ENCODE data around the gene SLC35F3. TPM values are rescaled to one million over a fixed set of nuclear protein-coding genes. Genes with fewer than 3 reads are reported as not detected.

The SLC35F3 gene
- polyA plus RNA-seq, 1 donor (not counting 4 experiments of a cell fraction or from before 2014, with no cell fraction given): 13.8 TPM

DNA sequence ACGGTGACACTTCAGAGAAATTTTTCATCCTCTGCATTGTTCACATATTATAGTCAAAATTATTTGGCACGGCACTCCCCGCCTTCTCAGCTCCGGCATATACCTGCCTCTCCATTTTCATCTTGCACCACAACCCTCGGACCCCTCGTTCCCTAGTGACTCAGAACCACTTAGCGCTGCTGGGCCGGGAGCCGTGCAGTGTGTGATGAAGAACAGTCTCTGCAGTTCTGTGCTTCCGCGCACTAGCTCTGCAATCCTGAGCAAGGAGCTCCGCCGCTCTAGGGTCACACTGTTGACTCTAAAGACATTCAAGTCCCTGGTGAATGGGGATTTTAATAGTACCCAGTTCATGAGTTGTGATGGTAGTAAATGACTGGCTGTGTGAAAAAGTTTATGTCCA, 221.2 kb downstream of the SLC35F3 start:
- no peak overlapping the region for H3K9ac ChIP-seq (ENCODE audit: control insufficient read depth, extremely low read depth, insufficient read depth, low read length)
- no peak overlapping the region for H3K4me2 ChIP-seq (ENCODE audit: control insufficient read depth, extremely low read depth, insufficient read depth, low read depth, low read length)
- DNase-seq (ENCODE audit: low read depth, low spot score) (no peak), FAIRE-seq (no peak)
- no peaks in the 10 kb centered on the region for H3K36me3 ChIP-seq (ENCODE audit: control insufficient read depth in 2 of 2, extremely low read depth in 1 of 2, insufficient read depth in 2 of 2, low read length in 2 of 2)
- no peaks in the 10 kb centered on the region for H3K9me1 ChIP-seq (ENCODE audit: control insufficient read depth, extremely low read depth, insufficient read depth, low read length)
- H3K79me2 ChIP-seq (ENCODE audit: control insufficient read depth, insufficient read depth, low read length): no peaks in the 10 kb centered on the region
- TF ChIP-seq, protein P1, sequence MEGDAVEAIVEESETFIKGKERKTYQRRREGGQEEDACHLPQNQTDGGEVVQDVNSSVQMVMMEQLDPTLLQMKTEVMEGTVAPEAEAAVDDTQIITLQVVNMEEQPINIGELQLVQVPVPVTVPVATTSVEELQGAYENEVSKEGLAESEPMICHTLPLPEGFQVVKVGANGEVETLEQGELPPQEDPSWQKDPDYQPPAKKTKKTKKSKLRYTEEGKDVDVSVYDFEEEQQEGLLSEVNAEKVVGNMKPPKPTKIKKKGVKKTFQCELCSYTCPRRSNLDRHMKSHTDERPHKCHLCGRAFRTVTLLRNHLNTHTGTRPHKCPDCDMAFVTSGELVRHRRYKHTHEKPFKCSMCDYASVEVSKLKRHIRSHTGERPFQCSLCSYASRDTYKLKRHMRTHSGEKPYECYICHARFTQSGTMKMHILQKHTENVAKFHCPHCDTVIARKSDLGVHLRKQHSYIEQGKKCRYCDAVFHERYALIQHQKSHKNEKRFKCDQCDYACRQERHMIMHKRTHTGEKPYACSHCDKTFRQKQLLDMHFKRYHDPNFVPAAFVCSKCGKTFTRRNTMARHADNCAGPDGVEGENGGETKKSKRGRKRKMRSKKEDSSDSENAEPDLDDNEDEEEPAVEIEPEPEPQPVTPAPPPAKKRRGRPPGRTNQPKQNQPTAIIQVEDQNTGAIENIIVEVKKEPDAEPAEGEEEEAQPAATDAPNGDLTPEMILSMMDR (optimal IDR thresholded peaks at IDR 0.05 in 1 of 3, IDR thresholded peaks at IDR 0.05 in 1 of 3, conservative IDR thresholded peaks at IDR 0.05 in 1 of 3; ENCODE audit: extremely low read depth in 1 of 3, insufficient read depth in 2 of 3, low read length in 3 of 3): no peak
- TF ChIP-seq EZH2 (IDR thresholded peaks at IDR 0.05; ENCODE audit: low read length): no peak
- no peak overlapping the region for H2AFZ ChIP-seq (ENCODE audit: control insufficient read depth, low read length)
- dilution Hi-C loops (cut with MboI; ENCODE audit: extremely low pct_ligation_motif_present, low sequenced_read_pairs): no loop called here
- H3K9me3 ChIP-seq (ENCODE audit: control insufficient read depth, low read depth, low read length): no peaks in the 10 kb centered on the region
- H4K20me1 ChIP-seq (ENCODE audit: control insufficient read depth, extremely low read depth, insufficient read depth, low read length): no peaks in the 10 kb centered on the region
- H3K4me1 ChIP-seq (ENCODE audit: control insufficient read depth, extremely low read depth, insufficient read depth, low read length): peaks cover 6% of the 10 kb centered on the region
- H3K27ac ChIP-seq (ENCODE audit: control insufficient read depth, insufficient read depth, low read length): no peak overlapping the region
- no peak overlapping the region for H3K4me3 ChIP-seq (ENCODE audit: control insufficient read depth in 2 of 3, extremely low read depth in 1 of 3, insufficient read depth in 2 of 3, low read depth in 1 of 3, low read length in 3 of 3)
- H3K27me3 ChIP-seq (ENCODE audit: control insufficient read depth, extremely low read depth, insufficient read depth, low read length): no peaks in the 10 kb centered on the region

DNA sequence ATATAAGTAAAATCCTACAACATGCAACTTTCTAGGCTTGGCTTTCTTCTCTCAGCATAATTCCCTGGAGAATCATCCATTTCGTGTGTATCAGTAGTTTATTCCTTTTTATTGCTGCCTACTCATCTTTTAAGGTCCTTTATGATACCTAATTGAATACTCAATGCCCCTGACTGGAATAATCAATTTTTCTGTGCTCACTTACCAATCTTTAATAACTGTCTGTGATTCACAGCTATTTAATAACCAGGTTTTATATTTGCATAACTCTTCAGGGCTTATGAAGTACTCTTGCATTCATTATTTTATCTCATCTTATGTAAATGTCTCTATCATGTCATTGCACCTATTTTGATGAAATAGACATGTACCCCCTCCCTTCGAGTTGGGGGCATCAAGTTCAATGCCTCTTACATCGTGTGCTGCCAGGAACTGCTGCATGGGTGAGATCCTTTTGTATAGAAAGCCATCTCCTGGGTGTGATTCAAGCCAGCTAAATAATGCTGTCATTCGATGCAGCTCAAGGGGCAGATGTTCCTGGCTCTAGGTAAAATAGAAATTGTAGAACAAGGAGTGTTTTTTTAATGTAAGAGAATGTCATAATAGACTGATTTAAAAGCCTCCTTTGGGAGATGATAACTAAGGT, 222.7 kb downstream of the SLC35F3 start:
- no peak overlapping the region for H3K4me3 ChIP-seq (ENCODE audit: control insufficient read depth in 2 of 3, extremely low read depth in 1 of 3, insufficient read depth in 2 of 3, low read depth in 1 of 3, low read length in 3 of 3)
- no peak overlapping the region for H3K27ac ChIP-seq (ENCODE audit: control insufficient read depth, insufficient read depth, low read length)
- no peak overlapping the region for H2AFZ ChIP-seq (ENCODE audit: control insufficient read depth, low read length)
- H4K20me1 ChIP-seq (ENCODE audit: control insufficient read depth, extremely low read depth, insufficient read depth, low read length): no peaks in the 10 kb centered on the region
- H3K9me1 ChIP-seq (ENCODE audit: control insufficient read depth, extremely low read depth, insufficient read depth, low read length): no peaks in the 10 kb centered on the region
- H3K4me2 ChIP-seq (ENCODE audit: control insufficient read depth, extremely low read depth, insufficient read depth, low read depth, low read length): no peak overlapping the region
- dilution Hi-C loops (cut with MboI; ENCODE audit: extremely low pct_ligation_motif_present, low sequenced_read_pairs): no loop called here
- TF ChIP-seq, protein P1 (optimal IDR thresholded peaks at IDR 0.05 in 1 of 3, IDR thresholded peaks at IDR 0.05 in 1 of 3, conservative IDR thresholded peaks at IDR 0.05 in 1 of 3; ENCODE audit: extremely low read depth in 1 of 3, insufficient read depth in 2 of 3, low read length in 3 of 3): no peak
- no peak for TF ChIP-seq EZH2 (IDR thresholded peaks at IDR 0.05; ENCODE audit: low read length)
- no peaks in the 10 kb centered on the region for H3K9me3 ChIP-seq (ENCODE audit: control insufficient read depth, low read depth, low read length)
- no peaks in the 10 kb centered on the region for H3K36me3 ChIP-seq (ENCODE audit: control insufficient read depth in 2 of 2, extremely low read depth in 1 of 2, insufficient read depth in 2 of 2, low read length in 2 of 2)
- peaks cover 6% of the 10 kb centered on the region for H3K4me1 ChIP-seq (ENCODE audit: control insufficient read depth, extremely low read depth, insufficient read depth, low read length)
- DNase-seq (ENCODE audit: low read depth, low spot score): no peak
- H3K9ac ChIP-seq (ENCODE audit: control insufficient read depth, extremely low read depth, insufficient read depth, low read length): no peak overlapping the region
- FAIRE-seq: no peak
- H3K79me2 ChIP-seq (ENCODE audit: control insufficient read depth, insufficient read depth, low read length): no peaks in the 10 kb centered on the region
- H3K27me3 ChIP-seq (ENCODE audit: control insufficient read depth, extremely low read depth, insufficient read depth, low read length): no peaks in the 10 kb centered on the region
